Fibroblast of lung (primary cell): ENCODE measurements around the gene KRTAP19-6. TPM values are rescaled to one million over a fixed set of nuclear protein-coding genes. Genes with fewer than 3 reads are reported as not detected.

Experiments
- DNase-seq, 2 donors: peaks; one replicate each; pipeline versions ENCODE4 v3.0.0 to v3.0.0-alpha.2; 2010; ENCODE audit warnings: low read depth in 2 of 2
- H2AFZ ChIP-seq: 2 replicates; pipeline ENCODE4 v1.5.1; 2012; ENCODE audit warnings: low read length, control low read depth, inconsistent platforms
- H3K27ac ChIP-seq: 2 replicates; pipeline ENCODE4 v1.5.1; 2011; ENCODE audit warnings: low read length, control low read depth; ENCODE audit not compliant: insufficient read depth
- H3K27me3 ChIP-seq: 2 replicates; pipeline ENCODE4 v1.5.1; 2011; ENCODE audit warnings: mild to moderate bottlenecking, low read length; ENCODE audit not compliant: control insufficient read depth, insufficient read depth
- H3K36me3 ChIP-seq: 2 replicates; pipeline ENCODE4 v1.5.1; 2011; ENCODE audit warnings: low read length; ENCODE audit not compliant: control insufficient read depth, insufficient read depth
- H3K4me1 ChIP-seq: 2 replicates; pipeline ENCODE4 v1.5.1; 2011; ENCODE audit warnings: low read length; ENCODE audit not compliant: control insufficient read depth, insufficient read depth; ENCODE audit errors: extremely low read depth
- H3K4me2 ChIP-seq: 2 replicates; pipeline ENCODE4 v1.5.1; 2011; ENCODE audit warnings: low read length, control low read depth; ENCODE audit not compliant: insufficient read depth; ENCODE audit errors: extremely low read depth
- H3K4me3 ChIP-seq, 4 experiments: fragments of 200-600 bp in 1 of 4; sonication (generic) in 1 of 4; replicated peaks in 1 of 4; 2 replicates each; pipeline ENCODE4 v1.5.1; 2011 to 2016; ENCODE audit warnings: low read length in 4 of 4, low read depth in 3 of 4, mild to moderate bottlenecking in 3 of 4, control low read depth in 2 of 4, inconsistent platforms in 1 of 4, mixed read lengths in 1 of 4; ENCODE audit not compliant: insufficient read depth in 1 of 4; ENCODE audit errors: control extremely low read depth in 1 of 4
- H3K79me2 ChIP-seq: 2 replicates; pipeline ENCODE4 v1.5.1; 2012; ENCODE audit warnings: mild to moderate bottlenecking, low read length, inconsistent platforms; ENCODE audit not compliant: control insufficient read depth, insufficient read depth
- H3K9ac ChIP-seq: 2 replicates; pipeline ENCODE4 v1.5.1; 2011; ENCODE audit warnings: mild to moderate bottlenecking, low read length, control low read depth; ENCODE audit not compliant: insufficient read depth
- H3K9me3 ChIP-seq: 2 replicates; pipeline ENCODE4 v1.5.1; 2012; ENCODE audit warnings: low read depth, low read length; ENCODE audit not compliant: control insufficient read depth, insufficient read depth
- H4K20me1 ChIP-seq: 2 replicates; pipeline ENCODE4 v1.5.1; 2011; ENCODE audit warnings: low read length; ENCODE audit not compliant: control insufficient read depth, insufficient read depth; ENCODE audit errors: extremely low read depth
- EZH2 ChIP-seq: IDR thresholded peaks from 2 replicates; pipeline ENCODE4 v1.5.1; 2012; ENCODE audit warnings: low read length, control low read depth, mild to moderate bottlenecking; ENCODE audit errors: missing control alignments
- polyA plus RNA-seq, 2 donors: library from polyadenylated mRNA; depleted of rRNA in 1 of 2; stranded (reverse) in 1 of 2; unstranded in 1 of 2; fragments of >200 nt; gene quantifications; 2 replicates each; pipeline ENCODE4 v1.2.1, GENCODE V29; 2011 to 2012; ENCODE audit warnings: missing spikeins in 1 of 2
- total RNA-seq: library from RNA; depleted of rRNA; stranded (reverse); fragments of >200 nt; gene quantifications from 2 replicates; pipeline ENCODE4 v1.2.1, GENCODE V29; 2014
- TF ChIP-seq, protein P1 (sequence below), 2 donors: IDR thresholded peaks in 1 of 2; conservative IDR thresholded peaks in 1 of 2; 1 replicate in 1 of 2; 2 replicates in 1 of 2; pipeline ENCODE4 v1.5.1; 2011 to 2012; ENCODE audit warnings: low read length in 2 of 2, control low read depth in 1 of 2, inconsistent platforms in 1 of 2, low read depth in 1 of 2, mild to moderate bottlenecking in 1 of 2

KRTAP19-6 gene
- total and polyA plus RNA-seq, 2 donors (not counting 1 experiment from before 2014, with no cell fraction given): not detected

DNA sequence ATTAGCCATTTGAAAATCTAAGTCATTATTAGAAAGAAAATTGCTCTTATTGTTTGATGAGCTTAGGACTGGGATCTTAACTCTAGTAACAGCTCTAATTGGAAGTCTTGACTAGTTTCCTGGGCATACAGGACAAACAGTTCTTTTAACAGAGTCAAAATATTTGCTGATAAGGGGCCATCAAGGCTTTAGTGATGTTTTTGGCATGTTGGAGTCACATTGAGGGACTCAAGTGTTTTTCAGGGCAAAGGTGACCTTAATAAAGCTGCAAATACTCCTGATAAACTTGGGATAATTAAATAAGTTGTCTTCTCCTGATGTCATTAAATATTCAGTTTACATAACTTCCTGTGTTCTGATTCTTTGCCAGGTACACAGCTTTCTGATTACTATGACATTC, 26.0 kb upstream of the KRTAP19-6 start:
- no peak overlapping the region for H3K4me3 ChIP-seq
- no peaks in the 10 kb centered on the region for H3K4me1 ChIP-seq
- no peaks in the 10 kb centered on the region for H4K20me1 ChIP-seq
- H3K9me3 ChIP-seq: no peaks in the 10 kb centered on the region
- H3K9ac ChIP-seq: no peak overlapping the region
- DNase-seq: no peak
- H3K36me3 ChIP-seq: no peaks in the 10 kb centered on the region
- H3K27ac ChIP-seq: no peak overlapping the region
- H2AFZ ChIP-seq: no peak overlapping the region
- TF ChIP-seq, protein P1, sequence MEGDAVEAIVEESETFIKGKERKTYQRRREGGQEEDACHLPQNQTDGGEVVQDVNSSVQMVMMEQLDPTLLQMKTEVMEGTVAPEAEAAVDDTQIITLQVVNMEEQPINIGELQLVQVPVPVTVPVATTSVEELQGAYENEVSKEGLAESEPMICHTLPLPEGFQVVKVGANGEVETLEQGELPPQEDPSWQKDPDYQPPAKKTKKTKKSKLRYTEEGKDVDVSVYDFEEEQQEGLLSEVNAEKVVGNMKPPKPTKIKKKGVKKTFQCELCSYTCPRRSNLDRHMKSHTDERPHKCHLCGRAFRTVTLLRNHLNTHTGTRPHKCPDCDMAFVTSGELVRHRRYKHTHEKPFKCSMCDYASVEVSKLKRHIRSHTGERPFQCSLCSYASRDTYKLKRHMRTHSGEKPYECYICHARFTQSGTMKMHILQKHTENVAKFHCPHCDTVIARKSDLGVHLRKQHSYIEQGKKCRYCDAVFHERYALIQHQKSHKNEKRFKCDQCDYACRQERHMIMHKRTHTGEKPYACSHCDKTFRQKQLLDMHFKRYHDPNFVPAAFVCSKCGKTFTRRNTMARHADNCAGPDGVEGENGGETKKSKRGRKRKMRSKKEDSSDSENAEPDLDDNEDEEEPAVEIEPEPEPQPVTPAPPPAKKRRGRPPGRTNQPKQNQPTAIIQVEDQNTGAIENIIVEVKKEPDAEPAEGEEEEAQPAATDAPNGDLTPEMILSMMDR (conservative IDR thresholded peaks at IDR 0.05 in 1 of 2, IDR thresholded peaks at IDR 0.05 in 1 of 2; ENCODE audit: low read depth in 1 of 2, low read length in 2 of 2): no peak
- no peak for TF ChIP-seq EZH2
- no peaks in the 10 kb centered on the region for H3K27me3 ChIP-seq
- no peaks in the 10 kb centered on the region for H3K79me2 ChIP-seq
- H3K4me2 ChIP-seq: no peak overlapping the region

DNA sequence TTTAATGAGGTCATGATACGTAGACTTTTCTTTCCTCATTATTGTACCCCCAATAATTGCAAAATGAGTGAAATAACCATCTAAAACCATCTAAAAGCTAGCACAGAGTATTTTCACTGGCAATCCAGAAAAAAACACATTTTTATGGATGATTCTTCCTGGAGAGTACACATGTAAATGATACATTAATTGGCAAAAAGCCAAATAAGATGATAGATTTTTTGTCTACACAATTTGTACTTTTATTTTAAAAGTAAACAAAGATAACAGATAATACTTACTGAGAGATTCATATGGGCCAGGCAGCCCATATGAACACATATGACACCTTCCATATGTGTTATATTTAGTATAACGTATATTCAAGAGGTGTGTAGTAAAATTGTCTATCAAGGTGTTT, 22.0 kb upstream of the KRTAP19-6 start:
- H2AFZ ChIP-seq: no peak overlapping the region
- H3K36me3 ChIP-seq: no peaks in the 10 kb centered on the region
- no peak overlapping the region for H3K4me3 ChIP-seq
- no peak overlapping the region for H3K9ac ChIP-seq
- TF ChIP-seq, protein P1 (conservative IDR thresholded peaks at IDR 0.05 in 1 of 2, IDR thresholded peaks at IDR 0.05 in 1 of 2; ENCODE audit: low read depth in 1 of 2, low read length in 2 of 2): no peak
- TF ChIP-seq EZH2: no peak
- no peaks in the 10 kb centered on the region for H3K4me1 ChIP-seq
- no peak overlapping the region for H3K27ac ChIP-seq
- H3K9me3 ChIP-seq: no peaks in the 10 kb centered on the region
- DNase-seq: no peak
- H4K20me1 ChIP-seq: no peaks in the 10 kb centered on the region
- no peak overlapping the region for H3K4me2 ChIP-seq
- no peaks in the 10 kb centered on the region for H3K27me3 ChIP-seq
- no peaks in the 10 kb centered on the region for H3K79me2 ChIP-seq

DNA sequence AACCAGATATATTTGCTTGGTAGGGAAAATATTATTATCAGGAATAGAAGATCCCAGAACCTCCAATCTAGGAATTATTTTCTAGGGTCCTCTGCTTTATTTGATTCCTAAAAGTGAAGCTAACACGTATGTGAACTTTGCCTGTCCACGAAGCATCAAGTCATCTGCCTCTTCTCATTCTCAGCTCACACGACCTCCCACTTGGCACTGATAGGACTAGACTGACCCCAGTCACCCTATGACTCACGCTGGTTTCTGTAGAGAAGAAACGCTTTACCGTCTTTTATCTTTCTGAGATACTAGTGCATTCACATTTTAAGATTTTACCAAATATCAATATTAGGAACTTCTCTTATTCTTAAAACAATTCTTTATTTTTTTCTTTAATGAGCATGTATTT, 21.4 kb upstream of the KRTAP19-6 start:
- Histone ChIP-seq H3K4me3 (no peak overlapping the region), H3K4me2 (no peak overlapping the region), H3K4me1 (no peaks in the 10 kb centered on the region), H3K36me3 (no peaks in the 10 kb centered on the region), H3K27ac (no peak overlapping the region), H3K9ac (no peak overlapping the region), H3K27me3 (no peaks in the 10 kb centered on the region), H2AFZ (no peak overlapping the region), H4K20me1 (no peaks in the 10 kb centered on the region), H3K79me2 (no peaks in the 10 kb centered on the region), H3K9me3 (no peaks in the 10 kb centered on the region)
- DNase-seq: no peak
- TF ChIP-seq, protein P1 (conservative IDR thresholded peaks at IDR 0.05 in 1 of 2, IDR thresholded peaks at IDR 0.05 in 1 of 2; ENCODE audit: low read depth in 1 of 2, low read length in 2 of 2): no peak
- no peak for TF ChIP-seq EZH2
